HG02852 (cell line): ENCODE data around the gene TMEM52.

Source experiments
- ATAC-seq: cut with Tn5 transposase; IDR thresholded peaks from one replicate; pipeline ENCODE4 v1.9.1; 2021; ENCODE audit warnings: mild to moderate bottlenecking, moderate library complexity; ENCODE audit not compliant: unreplicated experiment

TMEM52 gene

GRCh38 chr1:1876335-1876930, 42.6 kb downstream of the TMEM52 start:
- no peak for ATAC-seq

GRCh38 chr1:1875932-1876331, 43.1 kb downstream of the TMEM52 start:
- ATAC-seq: no peak

GRCh38 chr1:1874901-1875300, 44.2 kb downstream of the TMEM52 start:
- ATAC-seq: no peak

GRCh38 chr1:1873186-1873585, 45.9 kb downstream of the TMEM52 start:
- ATAC-seq: no peak

GRCh38 chr1:1872329-1872994, 46.6 kb downstream of the TMEM52 start:
- ATAC-seq: no peak

- no peak for ATAC-seq
These were observed 49.6 kb downstream of the TMEM52 start for GRCh38 chr1:1869469-1869868.
